Right atrium auricular region (tissue), 2 donors: Measurements from ENCODE around the gene SH3D21. TPM values are rescaled to one million over a fixed set of nuclear protein-coding genes. Genes with fewer than 3 reads are reported as not detected.

Source experiments
- DNase-seq: peaks from one replicate; pipeline ENCODE4 v3.0.0-alpha.2; 2019; ENCODE audit warnings: low spot score
- H3K27ac ChIP-seq, 2 donors: fragments of 200-600 bp; sonication (generic); 1 replicate in 1 of 2; 2 replicates in 1 of 2; pipeline ENCODE4 v1.5.1; 2016 to 2019
- H3K27me3 ChIP-seq, 2 donors: fragments of 200-600 bp; sonication (generic); one replicate each; pipeline versions ENCODE4 v1.5.1 to v1.6.0; 2017 to 2019
- H3K36me3 ChIP-seq: fragments of 200-600 bp; sonication (generic); one replicate; pipeline ENCODE4 v1.5.1; 2016
- H3K4me1 ChIP-seq, 2 donors: fragments of 200-600 bp; sonication (generic); one replicate each; pipeline versions ENCODE4 v1.5.1 to v1.6.0; 2017 to 2019
- H3K4me3 ChIP-seq, 2 donors: fragments of 200-600 bp; sonication (generic); 1 replicate in 1 of 2; 2 replicates in 1 of 2; pipeline ENCODE4 v1.5.1; 2017 to 2019; ENCODE audit warnings: mild to moderate bottlenecking in 1 of 2, moderate library complexity in 1 of 2
- H3K9me3 ChIP-seq, 2 donors: fragments of 200-600 bp; sonication (generic); one replicate each; pipeline ENCODE4 v1.5.1; 2019
- CTCF ChIP-seq, 2 donors: fragments of 200-600 bp; sonication (generic); IDR thresholded peaks; one replicate each; pipeline ENCODE4 v1.5.1; 2019; ENCODE audit warnings: antibody characterized with exemption in 2 of 2
- total RNA-seq, 2 donors: library from RNA; depleted of rRNA; stranded (reverse); fragments of >200 nt; gene quantifications; one replicate each; pipeline ENCODE4 v1.1.0, GENCODE V29; 2016

The SH3D21 gene
- total RNA-seq, 2 donors from 2014 or later: 1.2 to 1.4 TPM

GRCh38 chr1:36269408-36269838 is 36.7 kb upstream of the SH3D21 start:
- no peak overlapping the region for H3K27ac ChIP-seq
- no peaks in the 10 kb centered on the region for H3K27me3 ChIP-seq
- H3K36me3 ChIP-seq: peaks cover 11% of the 10 kb centered on the region
- H3K9me3 ChIP-seq: no peaks in the 10 kb centered on the region
- DNase-seq: no peak
- H3K4me3 ChIP-seq: no peak overlapping the region
- no peak for TF ChIP-seq CTCF (IDR thresholded peaks at IDR 0.05)
- peaks cover 0 to 32% of the 10 kb centered on the region in 2 donors for H3K4me1 ChIP-seq

GRCh38 chr1:36273024-36273423 is 33.1 kb upstream of the SH3D21 start:
- no peaks in the 10 kb centered on the region for H3K9me3 ChIP-seq
- H3K4me3 ChIP-seq: no peak overlapping the region
- H3K4me1 ChIP-seq: peaks cover 0 to 30% of the 10 kb centered on the region in 2 donors
- TF ChIP-seq CTCF (IDR thresholded peaks at IDR 0.05): no peak
- H3K36me3 ChIP-seq: peaks cover 11% of the 10 kb centered on the region
- no peaks in the 10 kb centered on the region for H3K27me3 ChIP-seq
- no peak for DNase-seq
- H3K27ac ChIP-seq: peak overlapping the region; percentile 19 to 54

- H3K4me1 ChIP-seq: peaks cover 0 to 32% of the 10 kb centered on the region in 2 donors
- no peak overlapping the region for H3K27ac ChIP-seq
- no peaks in the 10 kb centered on the region for H3K27me3 ChIP-seq
- no peaks in the 10 kb centered on the region for H3K9me3 ChIP-seq
- no peak for DNase-seq
- no peak overlapping the region for H3K4me3 ChIP-seq
- no peak for TF ChIP-seq CTCF (IDR thresholded peaks at IDR 0.05)
- H3K36me3 ChIP-seq: peaks cover 10% of the 10 kb centered on the region
Observed at GRCh38 chr1:36274201-36274600, 32.0 kb upstream of the SH3D21 start.

GRCh38 chr1:36276688-36277087 is 29.5 kb upstream of the SH3D21 start:
- Histone ChIP-seq H3K9me3 (no peaks in the 10 kb centered on the region), H3K4me3 (no peak overlapping the region), H3K4me1 (peaks cover 0 to 57% of the 10 kb centered on the region in 2 donors), H3K27ac (no peak overlapping the region), H3K27me3 (no peaks in the 10 kb centered on the region), H3K36me3 (no peaks in the 10 kb centered on the region)
- TF ChIP-seq CTCF (IDR thresholded peaks at IDR 0.05): no peak
- DNase-seq: no peak

GRCh38 chr1:36279110-36279788 is 26.9 kb upstream of the SH3D21 start:
- no peak for TF ChIP-seq CTCF (IDR thresholded peaks at IDR 0.05)
- Histone ChIP-seq H3K4me3 (no peak overlapping the region), H3K27ac (peak overlapping the region; percentile 76 to 90), H3K4me1 (peaks cover 0 to 54% of the 10 kb centered on the region in 2 donors), H3K27me3 (no peaks in the 10 kb centered on the region), H3K36me3 (peaks cover 11% of the 10 kb centered on the region), H3K9me3 (no peaks in the 10 kb centered on the region)
- no peak for DNase-seq
